ENCODE measurements around the gene CBL.

DNA sequence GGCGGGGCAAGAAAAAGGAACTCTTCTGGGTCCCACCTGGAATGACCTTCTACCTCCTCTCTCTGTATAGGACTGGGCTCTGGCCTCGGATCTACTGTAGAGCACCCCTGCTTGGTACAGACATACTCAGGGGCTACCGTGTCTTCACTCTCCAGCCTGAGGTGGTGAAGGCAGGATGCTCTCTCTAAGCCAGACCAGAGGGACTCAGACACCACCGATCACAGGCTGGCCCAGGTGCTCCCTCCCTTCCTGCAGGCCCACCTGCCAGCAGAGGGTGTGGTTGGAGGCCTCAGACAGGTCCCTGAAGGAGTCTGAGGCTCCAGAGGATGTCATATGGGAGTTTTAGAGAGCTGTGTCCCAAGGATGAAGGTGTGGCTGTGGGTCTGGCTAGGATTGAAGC is 16.7 kb upstream of the CBL start:
- TF ChIP-seq EP300 (IDR thresholded peaks at IDR 0.05; ENCODE audit: borderline replicate concordance) = no peak
- TF ChIP-seq, protein P1, sequence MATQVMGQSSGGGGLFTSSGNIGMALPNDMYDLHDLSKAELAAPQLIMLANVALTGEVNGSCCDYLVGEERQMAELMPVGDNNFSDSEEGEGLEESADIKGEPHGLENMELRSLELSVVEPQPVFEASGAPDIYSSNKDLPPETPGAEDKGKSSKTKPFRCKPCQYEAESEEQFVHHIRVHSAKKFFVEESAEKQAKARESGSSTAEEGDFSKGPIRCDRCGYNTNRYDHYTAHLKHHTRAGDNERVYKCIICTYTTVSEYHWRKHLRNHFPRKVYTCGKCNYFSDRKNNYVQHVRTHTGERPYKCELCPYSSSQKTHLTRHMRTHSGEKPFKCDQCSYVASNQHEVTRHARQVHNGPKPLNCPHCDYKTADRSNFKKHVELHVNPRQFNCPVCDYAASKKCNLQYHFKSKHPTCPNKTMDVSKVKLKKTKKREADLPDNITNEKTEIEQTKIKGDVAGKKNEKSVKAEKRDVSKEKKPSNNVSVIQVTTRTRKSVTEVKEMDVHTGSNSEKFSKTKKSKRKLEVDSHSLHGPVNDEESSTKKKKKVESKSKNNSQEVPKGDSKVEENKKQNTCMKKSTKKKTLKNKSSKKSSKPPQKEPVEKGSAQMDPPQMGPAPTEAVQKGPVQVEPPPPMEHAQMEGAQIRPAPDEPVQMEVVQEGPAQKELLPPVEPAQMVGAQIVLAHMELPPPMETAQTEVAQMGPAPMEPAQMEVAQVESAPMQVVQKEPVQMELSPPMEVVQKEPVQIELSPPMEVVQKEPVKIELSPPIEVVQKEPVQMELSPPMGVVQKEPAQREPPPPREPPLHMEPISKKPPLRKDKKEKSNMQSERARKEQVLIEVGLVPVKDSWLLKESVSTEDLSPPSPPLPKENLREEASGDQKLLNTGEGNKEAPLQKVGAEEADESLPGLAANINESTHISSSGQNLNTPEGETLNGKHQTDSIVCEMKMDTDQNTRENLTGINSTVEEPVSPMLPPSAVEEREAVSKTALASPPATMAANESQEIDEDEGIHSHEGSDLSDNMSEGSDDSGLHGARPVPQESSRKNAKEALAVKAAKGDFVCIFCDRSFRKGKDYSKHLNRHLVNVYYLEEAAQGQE (IDR thresholded peaks at IDR 0.05; ENCODE audit: low read depth) = no peak
- TF ChIP-seq CEBPB (IDR thresholded peaks at IDR 0.05) = no peak
- no peak for TF ChIP-seq FOXM1 (IDR thresholded peaks at IDR 0.05; ENCODE audit: borderline replicate concordance, low read depth)
- no peak for TF ChIP-seq TCF12 (IDR thresholded peaks at IDR 0.05; ENCODE audit: low read depth)

Data from Ishikawa (cell line).